Measurements from ENCODE around the gene FAM53B.
"Not testable (repeated sequence)": the region's sequence is repeated elsewhere in the genome, so short reads cannot be mapped to it uniquely, and the experiment has no call there.

Gene FAM53B

DNA sequence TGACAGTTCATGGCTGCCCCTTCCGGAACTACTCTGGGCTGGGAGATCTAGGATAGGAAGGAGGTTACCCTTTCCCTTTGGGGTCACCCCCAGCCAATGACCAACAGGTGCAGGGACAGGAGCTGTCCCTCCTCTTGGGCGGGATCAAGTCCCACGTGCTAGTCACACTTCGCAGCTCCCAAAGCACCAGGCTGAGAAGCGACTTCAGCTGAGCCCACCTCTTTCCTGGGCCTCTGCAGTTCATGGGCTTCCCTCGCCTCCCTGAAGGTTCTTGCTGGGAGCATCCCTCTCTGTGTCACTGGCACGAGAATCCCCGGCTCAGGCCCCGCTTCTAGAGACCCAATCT lies 115.5 kb downstream of the FAM53B start:
- DNase-seq (ENCODE audit: low read depth): no peak

- DNase-seq (ENCODE audit: low read depth): no peak
Observed at GRCh38 chr10:124627866-124628675, 116.1 kb downstream of the FAM53B start.

DNA sequence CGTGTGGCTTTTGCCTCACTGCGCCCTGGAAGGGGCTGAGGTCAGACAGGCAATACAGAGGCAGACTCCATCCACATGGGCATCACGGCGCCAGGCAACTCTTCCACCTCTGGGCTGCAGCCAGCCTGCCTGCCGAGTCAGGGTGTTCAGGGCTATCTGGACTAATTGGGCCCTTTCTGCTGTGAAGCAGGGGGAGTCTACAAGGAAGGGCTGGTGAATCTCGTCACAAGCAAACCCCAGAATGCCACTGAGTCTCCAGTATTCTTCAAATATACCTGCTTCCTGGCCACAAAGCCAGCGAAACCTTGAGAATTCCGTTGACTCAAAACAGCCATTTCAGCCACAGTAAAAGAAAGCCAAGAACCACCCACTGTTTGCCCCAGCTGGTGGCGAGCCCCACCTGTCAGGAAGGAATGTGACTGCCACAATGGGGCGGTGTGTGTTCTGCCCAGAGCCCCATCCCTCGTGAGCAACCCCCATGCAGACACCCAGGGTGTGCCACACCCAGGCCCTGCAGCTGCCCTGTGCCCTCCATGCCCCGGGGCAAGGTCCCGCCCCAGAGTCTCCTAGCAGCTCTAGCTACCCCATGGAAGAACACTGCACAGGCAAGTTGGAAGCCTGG lies 117.3 kb downstream of the FAM53B start:
- DNase-seq (ENCODE audit: low read depth): no peak

DNA sequence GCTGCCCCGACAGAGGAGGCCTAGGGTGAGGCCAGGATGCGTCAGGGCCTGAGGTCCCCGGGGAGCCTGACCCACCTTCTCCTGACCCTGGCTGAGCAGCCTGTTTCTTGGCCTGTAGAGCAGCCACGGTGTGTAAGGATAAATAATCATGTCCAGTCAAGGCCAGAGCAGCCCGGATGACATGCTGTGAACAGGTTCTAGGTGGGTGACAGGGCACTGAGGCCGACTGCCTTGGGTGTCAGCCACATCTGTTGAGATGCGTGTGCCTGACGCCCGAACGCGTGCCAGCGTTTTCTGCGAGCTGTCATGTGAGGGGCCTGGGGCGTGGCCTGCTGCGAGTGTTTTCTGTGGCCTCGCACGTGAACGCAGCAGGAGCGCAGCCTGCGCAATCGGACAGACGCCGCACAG lies 118.3 kb downstream of the FAM53B start:
- no peak for DNase-seq (ENCODE audit: low read depth)

GRCh38 chr10:124624895-124625294 lies 119.3 kb downstream of the FAM53B start:
- DNase-seq (ENCODE audit: low read depth): no peak

DNA sequence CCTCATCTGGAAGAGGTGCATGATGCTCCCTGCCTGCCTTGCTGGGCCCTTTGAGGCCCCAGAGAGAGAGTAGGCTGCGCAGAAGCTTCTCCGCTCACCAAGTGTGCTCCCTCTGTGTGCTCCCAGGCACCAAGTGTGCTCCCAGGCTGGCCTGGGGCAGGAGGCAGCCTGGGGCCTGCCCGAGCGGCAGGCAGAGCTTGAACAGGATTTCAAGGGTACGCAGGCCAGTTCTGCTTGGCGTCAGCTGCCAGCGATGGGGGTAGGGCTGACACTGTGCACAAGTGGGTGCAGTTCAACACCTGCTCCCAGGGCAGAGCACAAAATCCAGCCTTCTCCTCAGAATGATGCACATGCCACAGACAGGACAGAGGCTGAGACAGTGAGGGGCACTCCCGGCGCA lies 119.7 kb downstream of the FAM53B start:
- DNase-seq (ENCODE audit: low read depth): no peak

- DNase-seq (ENCODE audit: low read depth): no peak
Observed at GRCh38 chr10:124624006-124624405, 120.2 kb downstream of the FAM53B start.

DNA sequence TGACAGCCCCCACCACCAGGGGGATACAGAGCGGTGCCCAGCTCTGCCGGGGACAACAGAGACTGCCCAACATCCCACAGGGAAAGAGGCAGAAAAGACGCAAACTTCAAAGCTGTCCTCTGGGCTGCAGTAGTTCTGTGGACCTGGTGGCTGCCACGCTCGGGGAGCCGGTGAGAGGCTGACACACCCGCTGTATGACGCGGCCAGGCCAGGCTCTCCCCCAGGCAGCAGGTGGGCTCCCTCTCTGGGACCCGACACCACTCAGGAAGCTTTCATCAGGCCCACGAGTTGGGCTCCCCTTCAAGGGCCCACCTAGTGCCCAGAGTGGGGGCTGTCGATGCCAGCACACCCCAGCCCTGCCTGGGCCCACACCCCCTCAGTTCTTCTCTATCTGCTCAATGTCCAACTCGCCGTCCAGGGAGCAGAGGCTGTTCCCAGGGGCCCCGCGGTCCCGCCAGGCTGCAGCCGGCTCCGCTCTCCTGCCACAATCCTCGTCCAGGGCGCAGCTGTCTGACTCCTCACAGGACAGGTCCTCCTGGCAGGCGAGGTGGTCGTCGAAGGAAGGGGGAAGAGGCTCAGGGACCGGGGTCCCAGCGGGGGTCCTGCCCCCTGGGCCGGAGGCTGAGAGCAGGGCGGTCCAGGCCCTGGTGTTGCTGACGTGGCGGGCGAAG lies 121.2 kb downstream of the FAM53B start:
- no peak for DNase-seq (ENCODE audit: low read depth)

DNA sequence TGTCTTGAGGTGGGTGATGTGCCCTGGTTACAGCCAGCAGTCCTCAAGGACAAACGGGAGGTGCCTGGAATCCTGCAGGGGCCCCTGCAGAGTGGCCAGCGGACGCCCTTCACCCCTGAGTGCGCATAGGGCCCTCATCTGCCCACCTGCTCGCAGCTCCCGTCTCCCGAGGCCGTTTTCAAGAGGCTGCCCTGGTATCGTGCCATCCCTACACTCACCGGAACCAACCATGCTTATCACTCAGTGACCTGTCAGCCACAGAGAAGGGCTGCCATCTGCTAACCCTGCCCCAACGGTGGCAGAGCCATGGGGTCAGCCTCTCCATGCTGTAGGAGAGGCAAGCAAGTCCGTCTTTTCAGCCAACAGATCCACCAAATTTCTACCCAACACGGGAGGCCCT lies 122.0 kb downstream of the FAM53B start:
- no peak for DNase-seq (ENCODE audit: low read depth)

GRCh38 chr10:124621637-124622036 lies 122.5 kb downstream of the FAM53B start:
- no peak for DNase-seq (ENCODE audit: low read depth)

DNA sequence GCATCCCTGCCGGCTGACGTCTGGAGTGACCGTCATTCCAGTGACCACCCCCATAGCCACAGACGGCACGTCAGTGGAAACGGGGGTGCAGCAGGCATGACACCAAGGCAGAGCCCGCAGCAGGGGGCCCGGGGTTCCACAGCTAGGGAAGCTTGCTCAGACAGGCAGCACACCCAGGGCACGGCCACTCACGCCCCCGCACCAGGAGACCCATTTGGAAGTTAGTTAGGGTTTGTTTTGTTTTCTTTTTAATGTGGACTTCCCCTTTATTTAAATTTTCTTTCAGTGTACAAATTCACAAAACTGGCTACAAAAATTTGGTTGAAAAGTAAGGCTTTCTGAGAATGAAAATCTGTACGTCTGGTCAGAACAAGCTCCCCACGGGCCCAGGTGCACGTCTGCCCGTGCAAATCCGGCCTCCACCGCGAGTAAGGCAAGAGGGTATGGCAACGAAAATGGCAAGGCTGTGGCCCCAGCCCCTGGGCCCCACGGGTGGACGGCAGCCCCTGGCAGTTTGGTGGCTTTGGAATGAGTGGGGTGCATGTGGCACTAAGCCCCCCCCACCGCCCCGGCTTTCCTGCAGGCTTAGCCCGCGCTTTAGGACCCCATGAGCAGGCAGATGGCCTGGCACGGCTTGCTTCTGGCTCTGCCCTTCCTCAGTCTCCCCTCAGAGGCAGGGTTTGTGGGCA lies 124.2 kb downstream of the FAM53B start:
- DNase-seq (ENCODE audit: low read depth): no peak

- DNase-seq (ENCODE audit: low read depth): no peak
Observed at GRCh38 chr10:124619195-124619594, 125.0 kb downstream of the FAM53B start.

DNA sequence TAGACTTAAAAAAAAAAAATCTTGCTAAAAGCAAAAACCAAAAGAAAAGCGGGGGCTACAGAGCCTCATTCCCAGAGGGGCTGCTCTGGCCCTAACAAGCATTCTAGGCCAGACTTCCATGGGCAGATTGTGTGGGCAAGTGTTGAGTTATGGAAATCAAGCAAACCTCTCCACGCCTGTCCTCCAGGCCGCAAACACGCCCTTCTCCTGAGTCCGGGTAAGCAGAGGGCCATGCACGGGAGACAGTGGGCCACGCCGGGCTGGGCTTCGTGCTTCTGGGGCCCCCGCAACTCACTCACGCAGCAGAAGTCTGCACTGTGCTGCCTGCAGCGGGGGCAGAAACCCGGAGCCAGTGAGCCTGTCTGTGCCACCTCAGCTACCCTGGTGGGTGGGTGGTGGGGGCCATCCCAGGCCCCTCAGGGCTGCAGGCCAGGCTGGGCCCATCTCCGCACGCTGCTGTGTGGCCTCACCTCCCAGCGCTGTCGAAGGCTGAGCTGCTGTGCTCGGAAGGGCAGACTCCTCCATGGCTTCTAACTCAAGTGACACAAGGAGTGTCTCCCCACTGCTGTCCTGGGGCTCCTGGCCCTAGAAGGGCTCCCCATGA lies 125.6 kb downstream of the FAM53B start:
- no peak for DNase-seq (ENCODE audit: low read depth)

GRCh38 chr10:124616836-124617130 lies 127.4 kb downstream of the FAM53B start:
- DNase-seq (ENCODE audit: low read depth): no peak

GRCh38 chr10:124616040-124616835 lies 127.9 kb downstream of the FAM53B start:
- DNase-seq (ENCODE audit: low read depth): no peak

DNA sequence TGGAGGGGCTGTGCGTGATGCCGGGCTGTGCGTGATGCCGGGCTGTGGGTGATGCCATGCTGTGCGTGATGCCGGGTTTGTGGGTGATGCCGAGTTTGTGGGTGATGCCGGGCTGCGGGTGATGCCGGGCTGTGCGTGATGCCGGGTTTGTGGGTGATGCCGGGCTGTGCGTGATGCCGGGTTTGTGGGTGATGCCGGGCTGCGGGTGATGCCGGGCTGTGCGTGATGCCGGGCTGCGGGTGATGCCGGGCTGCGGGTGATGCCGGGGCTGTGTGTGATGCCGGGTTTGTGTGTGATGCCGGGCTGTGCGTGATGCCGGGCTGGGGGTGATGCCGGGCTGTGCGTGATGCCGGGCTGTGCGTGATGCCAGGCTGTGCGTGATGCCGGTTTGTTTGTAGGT lies 128.9 kb downstream of the FAM53B start:
- DNase-seq (ENCODE audit: low read depth): no peak

DNA sequence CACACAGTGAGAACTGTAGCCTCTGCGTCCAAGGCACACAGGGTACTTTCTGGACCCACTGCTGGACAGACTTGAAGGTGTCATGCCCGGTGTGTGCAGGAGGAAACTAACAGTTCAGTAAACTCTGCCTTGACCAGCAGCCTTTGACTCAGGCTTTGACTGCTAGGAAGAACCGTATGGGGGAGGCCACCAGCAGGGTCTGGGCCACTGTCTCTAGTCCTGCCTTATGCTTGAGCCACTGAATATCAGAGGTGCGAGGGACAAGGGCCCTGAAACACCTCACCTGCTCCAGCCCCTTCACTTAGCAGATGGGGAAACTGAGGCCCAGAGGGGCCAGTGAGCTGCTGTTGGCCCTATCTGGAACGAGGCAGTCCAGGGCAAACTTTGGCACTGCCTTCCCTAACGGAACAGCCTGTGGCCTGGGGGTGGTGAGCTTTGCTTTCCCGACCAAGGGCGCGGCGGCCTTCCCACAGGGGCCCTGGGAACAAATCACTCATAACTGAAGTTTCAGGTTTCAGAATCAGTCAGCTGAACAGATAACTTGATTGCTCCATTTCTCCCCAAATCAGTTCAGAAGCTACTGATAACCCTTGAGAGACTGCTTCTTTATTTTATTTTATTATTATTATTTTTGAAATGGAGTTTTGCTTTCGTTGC lies 130.0 kb downstream of the FAM53B start:
- DNase-seq (ENCODE audit: low read depth): no peak

GRCh38 chr10:124612611-124613498 lies 131.3 kb downstream of the FAM53B start:
- DNase-seq (ENCODE audit: low read depth): no peak

GRCh38 chr10:124611738-124612137 lies 132.4 kb downstream of the FAM53B start:
- DNase-seq (ENCODE audit: low read depth): no peak

- DNase-seq (ENCODE audit: low read depth): not testable (repeated sequence)
Observed at GRCh38 chr10:124610851-124611250, 133.3 kb downstream of the FAM53B start.

All from T follicular helper cell (primary cell).